ENCODE measurements around the gene SC5D. TPM values are rescaled to one million over a fixed set of nuclear protein-coding genes. Genes with fewer than 3 reads are reported as not detected.

Gene SC5D
- polyA plus RNA-seq, 2 of the 4 experiments (the other 2 are of a cell fraction), result 18.1 to 28.1 TPM

- no peak for TF ChIP-seq HOXB5 (CRISPR knock-in tag; IDR thresholded peaks at IDR 0.05)
- TF ChIP-seq E2F6 (IDR thresholded peaks at IDR 0.05; ENCODE audit: borderline replicate concordance, low read depth), result no peak
- TF ChIP-seq RFX5 (IDR thresholded peaks at IDR 0.05), result no peak
- TF ChIP-seq EHF (CRISPR knock-in tag; IDR thresholded peaks at IDR 0.05), result no peak
- no peak for TF ChIP-seq NPAS2 (CRISPR knock-in tag; IDR thresholded peaks at IDR 0.05; ENCODE audit: borderline replicate concordance)
- Histone ChIP-seq H3K9me3 (0 out of 3 replicates have a peak, but pooled peaks cover 4% of the 10 kb centered on the region), H3K27ac (no peak overlapping the region), H3K4me3 (no peak overlapping the region), H3K4me1 (no peaks in the 10 kb centered on the region), H3K4me2 (no peak overlapping the region)
- WGBS (ENCODE audit: missing lambda C conversion rate), result 44% methylated on average over 7 of the region's 7 CpGs
- CTCF ChIA-PET, result no interaction called here
- 0 out of 6 replicates have a peak, but pooled peaks of 1 of the 2 experiments have one; percentile 45 for ATAC-seq
- POLR2A ChIA-PET, result no interaction called here
- FAIRE-seq, result no peak
- no peak for DNase-seq (ENCODE audit: low read depth in 1 of 2, low spot score in 1 of 2)
These were observed 42.6 kb downstream of the SC5D start for GRCh38 chr11:121334973-121335710.

GRCh38 chr11:121336279-121336937 lies 43.8 kb downstream of the SC5D start:
- no peaks in the 10 kb centered on the region for H3K4me1 ChIP-seq
- 43% methylated on average over 5 of the region's 6 CpGs for WGBS (ENCODE audit: missing lambda C conversion rate)
- H3K9me3 ChIP-seq, result 0 out of 3 replicates have a peak, but pooled peaks cover 4% of the 10 kb centered on the region
- H3K4me2 ChIP-seq, result no peak overlapping the region
- FAIRE-seq, result no peak
- DNase-seq (ENCODE audit: low read depth in 1 of 2, low spot score in 1 of 2), result no peak
- H3K27ac ChIP-seq, result no peak overlapping the region
- H3K4me3 ChIP-seq, result no peak overlapping the region
- TF ChIP-seq JUNB (IDR thresholded peaks at IDR 0.05) (no peak), NPAS2 (CRISPR knock-in tag; IDR thresholded peaks at IDR 0.05; ENCODE audit: borderline replicate concordance) (no peak), CTCF (IDR thresholded peaks at IDR 0.05) (no peak)
- ChIA-PET POLR2A (no interaction called here), CTCF (interaction anchor here (0.5 kb wide), 1 partner anchor 674 kb away, joined by 3 read pairs; no protein-coding TSS in a partner anchor)
- no peak for ATAC-seq

GRCh38 chr11:121337078-121337477 lies 44.5 kb downstream of the SC5D start:
- H3K27ac ChIP-seq, result no peak overlapping the region
- no CpG with 5 or more reads among the region's 2 CpGs for WGBS (ENCODE audit: missing lambda C conversion rate)
- ATAC-seq (no peak), DNase-seq (ENCODE audit: low read depth in 1 of 2, low spot score in 1 of 2) (no peak), FAIRE-seq (no peak)
- H3K9me3 ChIP-seq, result 0 out of 3 replicates have a peak, but pooled peaks cover 4% of the 10 kb centered on the region
- no peak overlapping the region for H3K4me2 ChIP-seq
- H3K4me3 ChIP-seq, result no peak overlapping the region
- POLR2A ChIA-PET, result no interaction called here
- no peaks in the 10 kb centered on the region for H3K4me1 ChIP-seq
- CTCF ChIA-PET, result interaction anchor here (0.5 kb wide), 1 partner anchor 675 kb away, joined by 3 read pairs; no protein-coding TSS in a partner anchor
- no peak for TF ChIP-seq BHLHE40 (IDR thresholded peaks at IDR 0.05; ENCODE audit: low read depth, low read length)
- no peak for TF ChIP-seq JUN (IDR thresholded peaks at IDR 0.05)
- TF ChIP-seq HES2 (IDR thresholded peaks at IDR 0.05), result no peak
- no peak for TF ChIP-seq EP300 (IDR thresholded peaks at IDR 0.05)
- no peak for TF ChIP-seq CTCF (IDR thresholded peaks at IDR 0.05)
- TF ChIP-seq HOXA7 (CRISPR knock-in tag; IDR thresholded peaks at IDR 0.05), result no peak
- no peak for TF ChIP-seq SREBF2 (IDR thresholded peaks at IDR 0.05)
- no peak for TF ChIP-seq KDM5A (IDR thresholded peaks at IDR 0.05)
- no peak for TF ChIP-seq ESRRA (IDR thresholded peaks at IDR 0.05; ENCODE audit: borderline replicate concordance, low read length)
- no peak for TF ChIP-seq CBX2 (IDR thresholded peaks at IDR 0.05; ENCODE audit: borderline replicate concordance, low read depth)
- TF ChIP-seq ATOH8 (CRISPR knock-in tag; IDR thresholded peaks at IDR 0.05; ENCODE audit: low read depth), result no peak
- no peak for TF ChIP-seq POLR2AphosphoS2 (conservative IDR thresholded peaks at IDR 0.05; ENCODE audit: low read length)
- no peak for TF ChIP-seq ZNF302 (CRISPR knock-in tag; IDR thresholded peaks at IDR 0.05)
- no peak for TF ChIP-seq E2F6 (IDR thresholded peaks at IDR 0.05; ENCODE audit: borderline replicate concordance, low read depth)
- TF ChIP-seq TP53 (CRISPR knock-in tag; IDR thresholded peaks at IDR 0.05), result no peak
- TF ChIP-seq MYC (IDR thresholded peaks at IDR 0.05; ENCODE audit: borderline replicate concordance, low read length), result no peak
- TF ChIP-seq NFE2L2 (conservative IDR thresholded peaks at IDR 0.05; ENCODE audit: low read length), result no peak
- TF ChIP-seq ZC3H11A (IDR thresholded peaks at IDR 0.05), result no peak
